Forelimb muscle (tissue), 1 donor: Measurements from ENCODE around the gene TMEM217. TPM values are rescaled to one million over a fixed set of nuclear protein-coding genes. Genes with fewer than 3 reads are reported as not detected.

ENCODE experiments used
- DNase-seq: peaks from one replicate; pipeline ENCODE4 v3.0.0-alpha.2; 2013; ENCODE audit warnings: low read depth
- polyA plus RNA-seq: library from polyadenylated mRNA; unstranded; fragments of 120-200 nt; gene quantifications from one replicate; pipeline ENCODE4 v1.2.1, GENCODE V29; 2013; ENCODE audit not compliant: insufficient read length

The TMEM217 gene
- polyA plus RNA-seq, 1 donor = 0.71 TPM

DNA sequence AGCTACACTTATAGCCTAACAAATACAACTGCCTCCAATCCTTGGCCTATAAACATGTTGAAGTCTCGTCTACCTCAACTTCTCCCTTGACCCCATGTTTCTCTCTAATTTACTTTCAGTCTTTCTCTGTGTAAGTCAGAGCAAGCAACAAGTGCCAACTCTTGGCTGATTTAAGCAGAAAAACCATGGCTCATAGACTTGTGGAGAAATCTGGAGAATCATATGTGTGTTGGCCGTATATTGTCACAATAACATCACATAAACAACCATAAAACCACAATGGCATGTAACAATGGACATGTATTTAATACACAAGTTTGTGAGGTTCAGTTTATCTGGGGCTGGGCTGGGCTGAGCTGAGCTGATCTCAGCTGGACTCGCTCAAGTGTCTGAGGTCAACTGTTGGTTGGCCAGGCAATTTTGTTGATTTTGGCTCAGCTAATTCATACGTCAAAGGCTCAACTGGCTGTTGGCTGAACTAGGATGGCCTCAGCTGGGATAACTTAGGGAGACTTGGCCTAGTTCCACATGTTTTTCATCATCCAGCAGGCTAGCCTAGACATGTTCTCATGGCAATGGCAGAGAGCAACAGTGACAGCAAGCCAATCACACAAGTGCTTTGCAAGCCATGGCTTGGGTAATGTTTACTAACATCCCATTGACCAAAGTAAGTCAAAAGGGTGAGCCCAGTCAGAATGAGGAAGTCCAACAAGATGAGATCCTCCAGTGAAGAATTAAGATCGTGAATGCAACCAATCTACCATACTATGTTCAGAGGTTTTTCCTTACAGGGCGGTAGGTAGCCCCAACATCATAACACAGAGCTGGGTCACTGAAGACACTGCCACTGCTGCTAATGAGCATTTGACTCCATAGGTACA, 13.3 kb downstream of the TMEM217 start:
- peak; percentile 99 for DNase-seq

- DNase-seq = no peak
Observed at GRCh38 chr6:37243816-37244370, 14.1 kb downstream of the TMEM217 start.

GRCh38 chr6:37243131-37243815, 14.7 kb downstream of the TMEM217 start:
- no peak for DNase-seq

DNA sequence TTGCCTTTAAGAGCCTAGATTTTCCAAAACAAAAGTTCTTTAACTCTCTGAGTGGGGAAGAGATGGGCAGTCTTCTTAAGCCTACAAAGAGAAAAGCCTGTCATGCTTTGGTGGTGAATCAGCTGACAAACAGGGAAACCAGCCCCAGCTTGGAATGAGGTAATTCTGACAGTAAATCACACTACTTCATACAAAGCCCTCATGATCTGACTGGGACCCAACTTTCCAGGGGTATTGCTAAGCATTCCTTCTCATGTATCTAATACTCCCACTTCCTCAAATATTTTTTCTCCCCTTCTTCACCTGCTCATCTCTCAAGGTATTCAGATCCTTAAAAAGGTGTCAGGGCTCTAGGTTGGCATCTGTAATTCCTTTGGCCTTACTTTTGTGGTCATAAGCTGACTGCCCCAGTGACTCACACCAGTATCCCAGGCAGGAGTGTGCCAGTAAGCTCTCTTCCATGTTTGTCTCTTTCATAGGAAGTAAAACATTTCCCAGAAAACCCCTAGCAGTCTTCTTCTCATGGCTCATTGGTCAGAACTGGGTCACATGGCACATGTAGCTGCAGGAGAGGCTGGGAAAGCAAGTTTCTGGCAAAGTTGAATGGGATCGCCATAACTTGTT, 15.4 kb downstream of the TMEM217 start:
- no peak for DNase-seq

DNA sequence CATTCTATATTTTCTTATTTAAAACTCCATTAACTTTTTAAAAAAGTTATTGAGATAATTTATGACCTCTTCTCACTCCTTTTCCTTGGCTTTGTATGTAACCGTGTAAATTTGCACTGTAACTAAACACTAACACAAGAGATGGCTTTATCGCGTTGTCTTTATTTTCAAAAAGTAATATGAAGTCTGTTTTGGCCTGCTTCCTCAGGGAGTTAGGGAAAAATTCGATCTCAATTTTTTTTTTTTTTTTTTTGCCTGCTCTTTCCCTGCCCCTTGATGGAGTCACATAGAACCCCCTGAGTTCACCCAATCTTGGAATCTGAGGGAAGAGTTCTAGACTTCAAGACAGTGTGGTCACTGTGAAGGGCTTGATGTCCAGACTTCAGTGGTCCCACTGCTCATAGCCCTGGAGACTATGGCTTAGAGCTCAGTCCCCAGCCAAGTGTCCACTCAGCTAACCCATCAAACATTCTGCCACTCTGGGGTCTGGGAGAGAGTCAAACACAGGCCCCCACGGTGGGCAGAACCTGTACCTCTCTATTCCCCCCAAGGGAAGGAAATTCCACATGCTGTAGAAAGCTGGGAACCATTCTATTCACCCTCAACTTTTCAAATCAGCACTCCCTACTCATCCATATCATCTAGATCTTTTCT, 16.0 kb downstream of the TMEM217 start:
- no peak for DNase-seq

DNA sequence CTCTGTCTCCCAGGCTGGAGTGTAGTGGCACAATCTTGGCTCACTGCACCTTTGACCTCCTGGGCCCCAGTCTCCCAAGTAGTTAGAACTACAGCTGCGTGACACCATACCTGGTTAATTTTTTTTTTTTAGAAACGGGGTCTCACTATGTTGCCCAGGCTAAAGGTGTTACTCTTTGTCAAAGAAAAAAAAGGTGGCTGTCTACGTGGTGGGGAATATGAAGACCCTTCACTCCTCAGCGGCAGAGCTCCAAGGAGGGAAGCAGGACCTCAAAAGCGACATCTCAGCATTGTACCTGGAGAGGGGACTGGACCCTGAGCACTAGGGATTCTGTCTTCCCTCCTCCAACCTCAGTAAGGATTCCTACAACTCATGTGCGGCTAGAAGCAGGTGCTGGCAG, 16.8 kb downstream of the TMEM217 start:
- DNase-seq = no peak

GRCh38 chr6:37239950-37240713, 17.8 kb downstream of the TMEM217 start:
- DNase-seq = peak; percentile 95

GRCh38 chr6:37239526-37239925, 18.4 kb downstream of the TMEM217 start:
- no peak for DNase-seq

- no peak for DNase-seq
Observed at GRCh38 chr6:37238381-37238780, 19.6 kb downstream of the TMEM217 start.

GRCh38 chr6:37237789-37238188, 20.2 kb downstream of the TMEM217 start:
- no peak for DNase-seq

DNA sequence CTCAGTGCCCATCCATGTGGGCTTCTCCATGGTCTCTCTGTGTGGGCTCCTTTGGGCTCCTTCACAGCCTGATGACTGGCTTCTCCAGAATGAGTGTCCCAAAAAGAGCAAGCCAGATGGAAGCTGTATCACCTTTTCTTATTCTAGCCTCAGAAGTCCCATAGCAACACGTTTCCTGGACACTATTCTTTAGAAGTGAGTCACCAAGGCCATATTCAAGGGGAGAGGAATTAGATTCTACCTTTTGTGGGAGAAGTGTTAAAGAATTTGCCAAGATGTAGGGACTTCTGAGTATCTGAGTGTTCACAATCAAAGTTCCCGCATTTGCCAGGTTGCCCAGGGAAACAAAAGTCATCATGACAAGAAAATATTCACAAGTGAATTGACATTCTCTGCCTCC, 21.0 kb downstream of the TMEM217 start:
- DNase-seq = no peak

DNA sequence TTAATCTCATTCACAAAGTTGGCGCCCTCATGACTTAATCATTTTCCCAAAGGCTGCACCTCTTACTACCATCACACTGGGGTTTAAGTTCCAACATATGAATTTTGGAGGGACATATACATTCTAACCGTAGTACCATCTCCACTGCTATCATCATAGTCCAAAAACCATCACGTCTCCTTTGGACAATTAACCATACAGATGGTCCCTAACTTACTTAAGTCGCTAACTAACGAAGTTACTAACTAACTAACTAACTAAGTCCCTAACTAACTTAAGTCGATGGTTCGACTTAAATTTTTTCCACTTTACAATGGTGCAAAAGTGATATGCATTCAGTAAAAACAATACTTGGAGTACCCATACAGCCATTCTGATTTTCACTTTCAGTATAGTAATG, 24.4 kb downstream of the TMEM217 start:
- DNase-seq = no peak

GRCh38 chr6:37232430-37233017, 25.4 kb downstream of the TMEM217 start:
- no peak for DNase-seq

DNA sequence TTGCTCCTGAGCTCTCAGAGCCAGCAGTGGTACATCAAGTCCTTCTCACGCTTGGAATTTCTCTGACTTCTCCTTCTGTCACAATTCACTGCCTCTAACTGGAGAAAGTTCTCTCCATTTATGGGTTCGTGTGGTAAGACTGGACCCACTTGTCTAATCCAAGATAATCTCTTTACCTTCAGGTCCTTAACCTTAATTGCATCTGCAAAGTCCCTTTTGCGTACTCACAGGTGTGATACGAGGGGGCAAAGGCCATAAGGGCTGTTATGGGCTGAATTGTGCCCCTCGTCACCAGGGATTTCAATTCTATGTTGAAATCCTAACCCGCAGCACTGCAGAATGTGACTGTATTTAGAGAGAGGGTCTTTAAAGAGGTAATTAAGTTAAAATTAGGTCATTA, 27.8 kb downstream of the TMEM217 start:
- DNase-seq = no peak

DNA sequence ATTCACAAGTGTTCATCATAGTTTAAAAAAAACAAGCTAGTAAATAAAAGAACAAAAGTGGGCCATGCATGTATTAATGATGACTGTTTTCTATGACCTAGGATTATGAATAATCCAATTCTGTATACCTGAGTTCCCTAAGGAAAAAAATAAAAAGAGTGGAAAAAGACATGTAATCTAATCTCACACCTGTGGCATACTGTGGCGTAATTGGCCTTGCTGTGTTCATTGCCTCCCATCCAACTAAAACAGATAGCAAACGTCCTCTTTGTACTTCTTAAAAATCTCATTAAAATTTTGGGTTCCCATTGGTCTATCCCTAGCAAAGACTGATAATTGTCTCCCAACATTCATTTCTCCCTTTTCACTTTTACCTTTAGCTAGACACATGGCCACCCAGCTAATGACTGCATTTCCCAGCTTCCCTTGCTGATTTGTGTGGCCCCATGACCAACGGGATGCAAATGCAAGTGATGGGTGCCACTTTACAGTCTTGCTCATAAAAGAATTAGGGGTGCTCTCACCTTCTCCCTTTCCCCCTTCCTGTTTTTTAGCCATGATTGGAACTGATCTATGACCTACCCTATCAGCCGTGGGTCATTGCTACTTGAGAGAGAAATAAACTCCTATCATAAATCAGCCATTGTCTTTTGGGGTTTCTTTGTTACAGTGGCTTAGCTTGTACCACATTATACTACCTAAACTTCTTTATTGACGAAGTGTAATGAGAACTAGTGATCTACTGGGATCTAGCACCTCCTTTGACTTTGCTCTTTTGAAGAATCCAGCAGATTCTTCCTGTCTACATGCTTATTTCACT, 32.4 kb downstream of the TMEM217 start:
- DNase-seq = no peak

- DNase-seq = no peak
Observed at GRCh38 chr6:37222992-37223391, 35.0 kb downstream of the TMEM217 start.

- DNase-seq = no peak
Observed at GRCh38 chr6:37222125-37222967, 35.6 kb downstream of the TMEM217 start.

- no peak for DNase-seq
Observed at GRCh38 chr6:37221585-37222124, 36.3 kb downstream of the TMEM217 start.

- DNase-seq = no peak
Observed at GRCh38 chr6:37218511-37218910, 39.4 kb downstream of the TMEM217 start.
